IPS-18c (cell line): Measurements from ENCODE around the gene SLC19A1.

Experiments
- H3K4me3 ChIP-seq: 2 replicates; pipeline ENCODE4 v1.7.0; 2013; ENCODE audit warnings: low read depth, mild to moderate bottlenecking, low read length, moderate library complexity; ENCODE audit not compliant: insufficient read depth
- H3K9me3 ChIP-seq: one replicate; pipeline ENCODE4 v1.6.1; 2013; ENCODE audit warnings: mild to moderate bottlenecking, low read length, moderate library complexity; ENCODE audit not compliant: control insufficient read depth, insufficient read depth

SLC19A1 gene

DNA sequence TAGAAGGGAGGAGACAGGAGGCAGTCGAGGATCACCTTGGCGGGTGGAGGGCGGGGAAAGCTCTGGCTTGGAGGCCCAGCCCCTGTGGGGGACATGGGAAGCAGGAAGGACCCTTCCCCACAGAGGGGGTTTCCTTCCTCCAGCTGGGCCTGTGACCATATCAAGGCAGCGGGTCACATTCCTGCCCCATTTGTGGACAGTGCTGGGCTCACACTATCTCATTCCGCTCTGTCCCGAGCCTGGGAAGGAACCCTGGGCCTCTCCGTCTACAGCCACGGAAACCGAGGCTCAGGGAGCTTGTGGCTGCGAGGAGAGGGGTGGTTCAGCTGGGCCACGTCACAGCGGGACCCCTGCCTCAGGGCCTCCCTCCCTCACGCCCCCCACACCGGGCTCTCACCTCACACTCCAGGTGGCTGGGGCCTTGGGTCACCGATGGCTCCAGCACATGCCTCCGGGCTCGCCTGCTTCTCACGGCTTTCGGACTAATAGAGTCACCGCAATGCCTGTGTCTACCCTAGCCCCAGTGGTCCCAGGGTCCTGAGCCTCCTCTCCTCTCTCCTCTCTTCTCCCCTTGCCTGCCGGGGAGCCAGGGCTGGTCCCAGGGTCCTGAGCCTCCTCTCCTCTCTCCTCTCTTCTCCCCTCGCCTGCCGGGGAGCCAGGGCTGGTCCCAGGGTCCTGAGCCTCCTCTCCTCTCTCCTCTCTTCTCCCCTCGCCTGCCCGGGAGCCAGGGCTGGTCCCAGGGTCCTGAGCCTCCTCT is 56.4 kb downstream of the SLC19A1 start:
- no peak overlapping the region for H3K4me3 ChIP-seq
- no peaks in the 10 kb centered on the region for H3K9me3 ChIP-seq

DNA sequence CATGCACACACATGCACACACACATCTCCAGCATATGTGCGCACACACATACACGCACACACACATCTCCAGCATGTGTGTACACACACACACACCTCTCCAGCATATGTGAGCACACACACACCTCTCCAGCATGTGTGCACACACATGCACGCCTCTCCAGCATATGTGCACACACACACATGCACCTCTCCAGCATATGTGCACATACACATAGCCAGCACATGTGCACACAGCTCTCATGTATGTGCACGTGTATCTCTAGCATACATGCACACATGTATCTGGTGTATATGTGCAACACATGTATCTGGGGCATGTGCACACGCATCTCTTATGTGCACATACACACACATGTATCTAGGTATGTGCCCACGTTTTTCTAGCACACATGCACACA is 57.9 kb downstream of the SLC19A1 start:
- no peaks in the 10 kb centered on the region for H3K9me3 ChIP-seq
- H3K4me3 ChIP-seq = no peak overlapping the region

DNA sequence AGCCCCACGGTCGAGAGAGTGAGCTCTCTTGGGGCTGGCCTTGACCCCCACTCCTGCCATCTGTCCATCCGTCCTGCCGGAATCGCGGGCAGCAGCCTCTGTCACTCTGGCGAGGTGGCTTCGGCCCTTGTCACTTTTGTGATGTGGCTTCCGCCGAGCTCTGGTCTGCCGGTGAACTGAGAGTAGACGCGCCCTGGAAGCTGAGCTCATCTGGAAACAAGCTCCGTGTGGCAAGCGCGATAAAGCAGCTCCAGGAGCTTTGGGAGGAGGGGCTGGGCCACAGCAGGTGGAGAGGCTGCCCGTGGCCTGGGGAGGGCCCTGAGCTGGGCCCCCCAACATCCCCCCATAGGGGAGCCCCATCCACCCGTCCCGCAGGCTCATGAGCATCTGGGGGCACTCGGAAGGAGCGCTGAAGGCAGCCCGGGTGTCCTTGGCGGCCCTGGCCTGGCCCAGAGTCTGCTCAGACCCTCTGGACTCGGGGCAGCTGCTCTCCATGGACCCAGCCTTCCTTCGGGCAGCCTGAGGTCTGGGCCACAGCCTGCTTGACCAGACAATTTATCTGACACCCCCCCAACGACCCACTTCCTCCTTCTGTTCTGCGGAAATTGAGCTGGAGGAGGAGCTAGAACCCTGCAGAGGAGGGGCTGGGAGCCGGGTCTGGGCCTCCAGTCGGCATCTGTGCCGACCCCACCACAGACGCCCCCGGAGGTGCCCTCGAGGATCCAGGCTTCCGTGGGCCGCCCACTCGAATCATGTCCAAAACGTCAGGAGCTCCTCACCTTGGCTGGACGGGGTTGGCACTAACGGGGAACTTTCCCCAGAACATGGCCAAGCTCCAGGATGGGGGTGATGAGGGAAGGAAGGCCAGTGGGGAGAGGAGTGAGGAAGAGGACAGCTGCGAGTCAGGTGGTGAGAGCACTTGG is 59.1 kb downstream of the SLC19A1 start:
- no peak overlapping the region for H3K4me3 ChIP-seq
- H3K9me3 ChIP-seq = no peaks in the 10 kb centered on the region

DNA sequence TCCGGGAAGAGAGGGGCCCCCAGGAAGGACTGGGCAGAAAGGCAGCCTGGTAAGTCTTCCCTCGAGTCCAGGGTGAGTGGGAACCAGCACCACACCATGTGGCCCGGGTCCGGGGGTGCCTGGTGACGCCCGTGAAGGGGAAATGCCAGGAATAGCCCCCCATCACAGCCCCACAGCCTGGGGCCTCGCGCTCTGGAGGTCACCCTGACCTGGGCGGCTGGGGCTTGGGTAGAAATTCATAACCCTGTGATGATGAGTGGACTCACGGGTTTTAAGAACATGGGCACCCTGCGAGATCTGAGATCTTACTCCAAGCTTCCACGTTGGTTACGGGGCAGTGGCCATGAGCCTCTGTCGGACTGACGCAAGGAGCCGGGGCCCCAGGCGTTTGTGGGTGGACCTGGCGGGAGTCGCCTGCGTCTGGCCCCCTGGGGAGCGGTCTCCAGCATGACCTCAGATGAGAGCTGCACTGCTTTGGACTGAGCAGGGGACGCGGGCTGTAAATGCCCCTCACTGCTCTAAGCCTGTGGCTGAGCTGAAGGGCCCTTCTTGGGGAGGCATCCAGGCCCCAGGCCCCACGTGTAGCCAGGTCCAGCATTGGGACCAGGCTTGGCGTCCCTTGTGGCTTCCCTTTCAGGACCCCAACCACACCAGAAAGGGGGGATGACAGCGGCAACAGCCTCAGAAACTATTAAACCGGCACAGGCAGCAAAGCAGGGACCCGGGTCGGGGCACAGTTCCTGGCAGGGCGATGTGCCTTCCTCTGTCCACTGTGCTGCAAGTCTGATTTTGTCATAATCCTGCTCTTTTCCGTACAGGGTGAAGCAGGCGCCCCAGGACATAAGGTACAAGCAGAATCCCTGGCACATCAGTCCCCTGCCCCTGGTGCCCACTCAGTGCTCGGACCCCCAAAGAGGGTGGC is 60.0 kb downstream of the SLC19A1 start:
- Histone ChIP-seq H3K4me3 (no peak overlapping the region), H3K9me3 (no peaks in the 10 kb centered on the region)

DNA sequence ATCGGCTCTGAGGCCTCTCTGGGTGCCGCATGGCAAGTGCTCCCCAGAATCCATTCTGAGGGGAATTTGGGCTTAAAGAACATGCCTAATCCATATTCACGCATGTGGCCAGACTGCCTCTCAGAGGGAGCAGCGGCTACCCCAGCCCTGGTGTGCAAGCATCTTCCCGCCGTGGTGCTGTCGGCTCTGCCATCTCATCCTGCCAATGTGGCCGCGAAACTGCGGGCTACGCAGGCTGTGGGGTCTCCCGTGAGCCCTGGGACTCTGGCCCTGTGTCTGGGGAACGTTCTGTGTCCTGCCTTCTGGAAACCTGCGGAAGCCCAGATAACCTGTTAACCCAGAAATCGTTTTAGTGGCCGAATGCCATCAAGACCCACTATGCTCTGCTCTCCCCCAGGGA is 60.7 kb downstream of the SLC19A1 start:
- Histone ChIP-seq H3K4me3 (no peak overlapping the region), H3K9me3 (no peaks in the 10 kb centered on the region)

DNA sequence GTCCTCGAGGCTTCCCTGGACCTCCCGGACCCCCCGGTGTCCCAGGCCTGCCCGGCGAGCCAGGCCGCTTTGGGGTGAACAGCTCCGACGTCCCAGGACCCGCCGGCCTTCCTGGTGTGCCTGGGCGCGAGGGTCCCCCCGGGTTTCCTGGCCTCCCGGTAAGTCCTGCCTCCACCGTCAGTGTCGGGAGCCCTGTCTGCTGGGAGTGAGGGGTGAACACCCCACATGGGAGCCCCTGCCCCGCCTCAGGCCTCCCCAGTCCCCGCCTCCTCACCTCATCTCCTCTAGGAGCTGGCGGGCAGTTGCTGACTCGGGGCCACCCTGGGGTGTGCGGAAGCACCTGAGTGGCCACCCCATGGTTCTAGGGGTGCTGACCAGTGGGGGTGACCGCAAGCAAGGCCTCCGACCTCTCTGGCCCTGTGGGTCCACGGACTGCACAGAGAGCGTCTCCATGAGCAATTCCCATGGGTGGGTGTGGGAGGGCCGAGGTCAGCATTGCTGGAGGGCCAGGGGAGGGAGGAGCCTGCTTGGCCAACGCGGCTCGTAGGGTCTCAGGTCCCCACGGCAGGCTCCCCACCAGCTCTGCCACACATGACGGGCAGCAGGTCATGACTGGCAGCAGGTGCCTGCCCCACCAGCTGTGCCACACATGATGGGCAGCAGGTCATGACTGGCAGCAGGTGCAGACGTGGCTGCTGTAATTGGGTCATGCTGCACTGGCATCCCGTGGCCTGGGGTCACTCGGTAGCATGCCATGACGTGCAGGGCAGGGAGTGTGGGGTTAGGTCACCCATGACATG is 61.3 kb downstream of the SLC19A1 start:
- H3K9me3 ChIP-seq = no peaks in the 10 kb centered on the region
- H3K4me3 ChIP-seq = no peak overlapping the region

DNA sequence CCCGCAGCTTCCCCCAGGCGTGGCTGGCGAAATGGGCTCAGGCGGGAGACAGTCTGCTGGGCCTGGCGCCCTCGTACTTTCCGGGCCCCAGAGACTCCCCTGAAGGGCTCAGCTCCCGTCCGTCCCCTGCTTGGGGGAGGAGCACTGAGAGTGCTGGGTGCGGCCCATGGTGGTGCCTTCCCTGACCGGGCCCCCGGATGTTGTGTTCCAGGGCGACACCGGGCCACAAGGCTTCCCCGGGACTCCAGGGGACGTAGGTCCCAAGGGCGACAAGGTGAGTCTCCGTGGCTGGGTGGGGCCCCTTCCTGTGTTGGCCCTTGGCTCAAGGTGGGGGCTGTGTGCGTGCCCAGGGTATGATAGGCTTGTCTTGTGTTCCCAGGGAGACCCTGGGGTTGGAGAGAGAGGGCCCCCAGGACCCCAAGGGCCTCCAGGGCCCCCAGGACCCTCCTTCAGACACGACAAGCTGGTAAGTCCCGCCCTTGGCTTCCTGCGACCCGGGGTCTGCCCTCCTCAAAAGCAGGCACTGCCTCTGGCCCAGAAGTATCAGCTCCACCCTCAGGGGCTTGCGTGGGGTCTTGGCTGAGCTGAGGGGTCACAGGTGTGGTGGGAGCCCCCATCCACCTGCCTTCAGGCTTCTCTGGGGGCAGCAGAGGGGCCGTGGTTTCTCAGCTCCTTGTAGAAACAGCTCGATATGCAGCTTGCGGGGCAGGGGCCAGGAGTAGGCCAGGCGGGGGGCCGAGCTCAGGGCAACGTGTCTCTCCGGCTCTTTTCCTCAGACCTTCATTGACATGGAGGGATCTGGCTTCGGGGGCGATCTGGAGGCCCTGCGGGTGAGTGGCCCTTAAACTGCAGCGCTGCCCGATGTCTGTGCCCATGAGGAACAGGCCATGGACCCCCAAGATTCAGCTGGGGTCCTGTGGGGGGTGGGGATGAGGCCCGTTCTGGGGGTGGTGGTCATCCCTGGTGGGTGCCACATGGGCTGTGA is 62.3 kb downstream of the SLC19A1 start:
- Histone ChIP-seq H3K4me3 (no peak overlapping the region), H3K9me3 (no peaks in the 10 kb centered on the region)

DNA sequence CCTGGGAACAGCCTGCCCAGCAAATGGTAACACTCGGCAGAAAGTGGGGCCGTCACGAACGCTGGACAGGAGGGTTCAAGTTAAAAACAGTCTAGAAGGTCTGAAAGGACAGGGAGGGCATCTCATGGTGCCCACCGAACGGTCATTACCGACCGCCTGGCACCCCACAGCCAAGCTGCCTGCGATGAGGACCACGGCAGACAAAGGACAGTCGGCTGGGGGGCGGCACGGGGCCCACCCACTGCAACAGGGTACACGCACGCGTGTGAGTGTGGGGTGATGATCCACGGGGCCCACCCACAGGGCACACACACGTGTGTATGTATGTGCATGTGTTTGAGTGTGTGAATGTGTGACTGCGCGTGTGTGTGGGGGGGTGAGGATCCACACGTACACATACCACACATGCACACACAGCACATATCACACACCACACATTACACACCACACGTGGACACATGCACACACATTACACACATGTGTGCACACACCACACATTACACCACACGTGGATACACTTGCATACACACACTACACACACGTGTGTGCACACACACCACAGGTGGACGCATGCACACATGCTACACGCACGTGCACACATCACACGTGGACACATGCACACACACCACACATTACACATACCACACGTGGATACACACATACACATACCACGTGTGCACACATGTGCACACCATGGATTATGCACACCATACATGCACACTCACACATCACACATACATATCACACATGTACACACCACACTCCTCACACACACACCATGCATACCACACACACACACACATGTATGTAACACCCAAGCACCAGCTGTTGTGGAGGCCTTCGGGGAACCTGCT is 63.2 kb downstream of the SLC19A1 start:
- no peaks in the 10 kb centered on the region for H3K9me3 ChIP-seq
- H3K4me3 ChIP-seq = no peak overlapping the region

DNA sequence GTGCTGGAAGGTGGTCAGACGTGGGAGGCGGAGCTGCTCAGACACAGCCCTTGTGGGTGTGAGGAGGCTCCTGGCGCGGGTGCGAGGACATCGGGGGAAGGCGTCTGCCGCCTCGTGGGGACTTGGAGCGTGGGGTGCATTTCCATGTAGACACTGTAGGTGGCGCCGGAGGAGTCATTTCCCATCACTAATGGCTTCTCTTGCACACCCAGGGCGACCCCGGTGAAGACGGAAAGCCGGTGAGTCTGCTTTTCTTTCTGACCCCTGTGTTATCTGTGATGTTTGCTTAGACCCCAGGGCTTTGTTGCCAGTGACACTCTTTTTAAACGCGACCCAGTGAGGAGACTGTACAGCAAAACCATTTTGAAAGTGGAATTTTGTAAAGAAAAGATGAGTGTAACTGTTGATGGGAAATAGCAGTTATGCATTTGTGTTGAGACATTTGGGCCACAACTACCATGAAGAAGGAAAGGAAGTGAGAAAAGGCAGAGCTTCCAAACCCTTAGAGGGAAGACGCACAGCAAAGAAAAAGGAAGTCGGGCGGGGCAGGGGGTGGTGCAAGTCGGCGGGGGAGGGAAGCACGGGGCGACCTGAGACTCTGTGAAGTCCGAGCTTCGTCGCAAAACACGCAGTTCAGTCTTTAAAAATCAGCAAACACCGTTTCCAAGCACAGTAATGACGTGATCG is 64.0 kb downstream of the SLC19A1 start:
- no peak overlapping the region for H3K4me3 ChIP-seq
- H3K9me3 ChIP-seq = no peaks in the 10 kb centered on the region

DNA sequence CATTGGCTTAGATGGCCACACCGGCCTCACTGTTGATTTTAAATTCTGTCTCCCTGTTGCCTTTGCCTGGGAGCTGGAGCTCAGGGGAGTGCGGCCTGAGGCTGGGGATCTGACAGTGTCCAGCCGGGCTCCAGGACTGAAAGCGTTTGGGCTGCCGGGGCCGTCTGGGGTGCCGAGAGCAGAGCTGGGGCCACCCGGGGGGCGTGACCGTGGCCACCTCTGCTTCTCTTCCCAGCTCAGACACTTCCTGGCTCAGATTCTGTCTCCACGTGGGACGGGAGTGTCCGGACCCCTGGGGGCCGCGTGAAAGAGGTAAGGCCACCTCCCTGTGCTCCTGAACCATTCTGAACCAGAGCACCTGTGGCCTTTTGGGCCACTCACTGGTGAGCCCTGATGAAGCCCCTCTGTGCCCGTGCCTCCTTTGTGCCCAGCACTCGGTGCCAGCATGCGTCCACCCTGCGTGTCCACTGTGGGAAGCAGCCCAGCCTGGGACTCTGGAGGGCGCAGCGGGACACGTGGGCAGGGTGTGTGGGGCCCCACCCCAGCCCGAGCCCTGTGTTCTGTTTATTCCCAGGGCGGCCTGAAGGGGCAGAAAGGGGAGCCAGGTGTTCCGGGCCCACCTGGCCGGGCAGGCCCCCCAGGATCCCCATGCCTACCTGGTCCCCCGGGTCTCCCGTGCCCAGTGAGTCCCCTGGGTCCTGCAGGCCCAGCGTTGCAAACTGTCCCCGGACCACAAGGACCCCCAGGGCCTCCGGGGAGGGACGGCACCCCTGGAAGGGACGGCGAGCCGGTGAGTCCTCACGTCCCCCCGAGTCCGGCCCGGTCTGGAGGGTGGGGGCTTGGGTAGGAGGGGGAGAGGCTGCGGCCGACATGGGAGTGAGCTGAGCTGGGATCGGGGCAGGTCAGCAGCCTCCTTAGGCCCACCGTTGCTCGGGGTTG is 64.8 kb downstream of the SLC19A1 start:
- no peaks in the 10 kb centered on the region for H3K9me3 ChIP-seq
- no peak overlapping the region for H3K4me3 ChIP-seq

DNA sequence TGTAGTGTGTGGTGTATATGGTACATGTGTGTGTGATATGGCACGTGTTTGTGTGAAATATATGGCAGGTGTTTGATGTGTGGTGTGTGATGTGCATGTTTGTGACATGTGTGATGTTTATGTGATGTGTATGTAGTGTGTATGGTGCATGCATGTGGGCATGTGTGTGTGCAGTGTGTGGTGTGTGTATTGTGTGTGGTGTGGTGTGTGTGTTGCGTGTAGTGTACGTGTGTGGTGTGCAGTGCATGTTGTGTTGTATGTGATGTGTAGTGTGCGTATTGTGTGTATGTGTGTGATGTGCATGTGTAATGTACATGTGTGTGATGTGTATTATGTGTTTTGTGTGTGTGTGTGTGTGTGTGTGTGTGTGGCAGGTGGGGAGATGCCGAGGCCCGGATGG is 65.7 kb downstream of the SLC19A1 start:
- H3K9me3 ChIP-seq = no peaks in the 10 kb centered on the region
- no peak overlapping the region for H3K4me3 ChIP-seq

DNA sequence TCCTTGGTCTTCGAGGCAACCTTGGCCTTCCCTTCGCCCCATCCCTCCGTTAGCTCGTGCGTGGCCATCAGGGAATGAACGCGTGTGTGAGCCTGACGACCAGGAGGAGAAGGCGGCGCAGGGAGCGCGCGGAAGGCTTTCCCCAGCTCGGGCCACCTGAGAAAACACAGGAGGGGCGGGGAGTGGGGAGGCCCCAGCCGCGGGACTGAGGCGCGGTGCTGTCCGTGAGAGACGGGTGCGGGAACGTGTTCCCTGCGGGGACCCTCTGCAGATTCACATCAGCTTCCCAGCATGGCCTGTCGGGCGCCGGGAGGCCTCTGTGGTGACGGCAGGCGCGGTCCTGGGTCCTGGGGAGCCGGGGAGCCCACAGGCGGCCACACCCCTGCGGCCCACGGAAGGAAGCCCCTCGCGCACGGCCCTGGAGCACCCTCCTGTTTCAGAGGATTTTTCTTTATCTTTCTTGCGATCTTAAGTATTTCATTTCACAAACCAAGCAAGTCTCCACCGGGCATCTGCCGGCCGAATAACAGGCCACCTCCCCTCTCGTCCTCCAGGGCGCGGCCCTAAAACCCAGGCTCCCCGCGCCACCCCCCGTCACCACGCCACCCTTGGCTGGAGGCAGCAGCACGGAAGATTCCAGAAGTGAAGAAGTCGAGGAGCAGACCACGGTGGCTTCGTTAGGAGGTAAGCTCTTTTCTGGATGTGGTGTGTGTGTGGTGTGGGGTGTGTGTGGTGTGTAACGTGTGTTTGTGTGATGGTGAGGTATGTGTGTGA is 66.3 kb downstream of the SLC19A1 start:
- Histone ChIP-seq H3K9me3 (no peaks in the 10 kb centered on the region), H3K4me3 (no peak overlapping the region)
